Measurements from ENCODE around the gene ATP1A2. TPM values are rescaled to one million over a fixed set of nuclear protein-coding genes. Genes with fewer than 3 reads are reported as not detected.

Gene ATP1A2
- total and polyA plus RNA-seq, 2 donors (not counting 3 experiments of a cell fraction or from before 2014, with no cell fraction given), result not detected

GRCh38 chr1:160093624-160094290, 21.8 kb upstream of the ATP1A2 start:
- dilution Hi-C loops (cut with MboI; ENCODE audit: extremely low pct_ligation_motif_present, low sequenced_read_pairs), result no loop called here
- no TSS peak for BruUV-seq (replicated peaks)

GRCh38 chr1:160094291-160094625, 21.3 kb upstream of the ATP1A2 start:
- no peaks in the 10 kb centered on the region for H4K20me1 ChIP-seq (replicated peaks; ENCODE audit: control insufficient read depth, extremely low read depth, insufficient read depth, low read length)
- no peak overlapping the region for H3K9ac ChIP-seq (replicated peaks; ENCODE audit: extremely low read depth, insufficient read depth, low read length)
- no peak for DNase-seq (ENCODE audit: low read depth, low spot score)
- H3K4me2 ChIP-seq (ENCODE audit: insufficient read depth, low read length), result no peak overlapping the region
- no peaks in the 10 kb centered on the region for H3K9me3 ChIP-seq (replicated peaks; ENCODE audit: control insufficient read depth, insufficient read depth, low read length)
- H3K9me1 ChIP-seq (replicated peaks; ENCODE audit: control insufficient read depth, extremely low read depth, insufficient read depth, low read length), result no peaks in the 10 kb centered on the region
- H3K79me2 ChIP-seq (ENCODE audit: control insufficient read depth, insufficient read depth, low read length), result no peaks in the 10 kb centered on the region
- peaks cover 6% of the 10 kb centered on the region for H3K4me1 ChIP-seq (ENCODE audit: control insufficient read depth, extremely low read depth, insufficient read depth, low read length)
- no peak overlapping the region for H3K4me3 ChIP-seq (replicated peaks in 1 of 3; ENCODE audit: insufficient read depth in 1 of 3, low read depth in 1 of 3, low read length in 3 of 3)
- H2AFZ ChIP-seq (ENCODE audit: low read depth, low read length), result no peak overlapping the region
- BruUV-seq (replicated peaks), result no TSS peak
- POLR2A ChIA-PET, result no interaction called here
- no peak for TF ChIP-seq POLR2AphosphoS5 (IDR thresholded peaks at IDR 0.05; ENCODE audit: insufficient read depth, low read depth, low read length)
- no peak for TF ChIP-seq MYC (IDR thresholded peaks at IDR 0.05; ENCODE audit: low read depth, low read length)
- TF ChIP-seq FOS (IDR thresholded peaks at IDR 0.05; ENCODE audit: borderline replicate concordance, insufficient read depth, low read length), result no peak
- TF ChIP-seq GATA2 (IDR thresholded peaks at IDR 0.05; ENCODE audit: insufficient read depth, insufficient read length, low read depth, low read length), result no peak
- no peak for TF ChIP-seq POLR2A (IDR thresholded peaks at IDR 0.05; ENCODE audit: low read depth, low read length)
- TF ChIP-seq EZH2 (IDR thresholded peaks at IDR 0.05; ENCODE audit: borderline replicate concordance, low read depth, low read length, severe bottlenecking), result no peak
- no peak for TF ChIP-seq CTCF (IDR thresholded peaks at IDR 0.05; ENCODE audit: extremely low read depth in 1 of 2, insufficient read depth in 1 of 2, low read depth in 1 of 2, low read length in 2 of 2)
- no peak for TF ChIP-seq JUN (IDR thresholded peaks at IDR 0.05; ENCODE audit: borderline replicate concordance, insufficient read depth, insufficient read length, low read depth)
- no peak for TF ChIP-seq MAX (IDR thresholded peaks at IDR 0.05; ENCODE audit: insufficient read depth, insufficient read length)
- FAIRE-seq, result no peak
- no peaks in the 10 kb centered on the region for H3K36me3 ChIP-seq (ENCODE audit: control insufficient read depth in 2 of 2, extremely low read depth in 1 of 2, insufficient read depth in 2 of 2, low read length in 2 of 2)
- H3K27ac ChIP-seq (ENCODE audit: insufficient read depth, low read depth, low read length), result no peak overlapping the region
- intact Hi-C loops (cut with micrococcal nuclease), result no loop called here
- H3K27me3 ChIP-seq (ENCODE audit: control insufficient read depth in 2 of 2, insufficient read depth in 2 of 2, low read length in 2 of 2), result no peaks in the 10 kb centered on the region
- dilution Hi-C loops (cut with MboI; ENCODE audit: extremely low pct_ligation_motif_present, low sequenced_read_pairs), result no loop called here
- CTCF ChIA-PET, result interaction anchor here (1.1 to 2.2 kb wide), 5 partner anchors 9 to 158 kb away, joined by 3 to 6 read pairs (median 5); no protein-coding TSS in a partner anchor

More at GRCh38 chr1:160093624-160094290, 21.8 kb upstream of the ATP1A2 start:
- ChIA-PET CTCF (interaction anchor here (1.1 to 2.2 kb wide), 5 partner anchors 8 to 158 kb away, joined by 3 to 6 read pairs (median 5); no protein-coding TSS in a partner anchor), POLR2A (no interaction called here)
- TF ChIP-seq CTCF (IDR thresholded peaks at IDR 0.05; ENCODE audit: extremely low read depth in 1 of 2, insufficient read depth in 1 of 2, low read depth in 1 of 2, low read length in 2 of 2), result no peak
- Histone ChIP-seq H3K4me1 (ENCODE audit: control insufficient read depth, extremely low read depth, insufficient read depth, low read length) (peaks cover 3% of the 10 kb centered on the region), H4K20me1 (replicated peaks; ENCODE audit: control insufficient read depth, extremely low read depth, insufficient read depth, low read length) (no peaks in the 10 kb centered on the region), H3K4me2 (ENCODE audit: insufficient read depth, low read length) (no peak overlapping the region), H3K79me2 (ENCODE audit: control insufficient read depth, insufficient read depth, low read length) (no peaks in the 10 kb centered on the region), H3K4me3 (replicated peaks in 1 of 3; ENCODE audit: insufficient read depth in 1 of 3, low read depth in 1 of 3, low read length in 3 of 3) (no peak overlapping the region), H3K27ac (ENCODE audit: insufficient read depth, low read depth, low read length) (no peak overlapping the region), H3K9me3 (replicated peaks; ENCODE audit: control insufficient read depth, insufficient read depth, low read length) (no peaks in the 10 kb centered on the region), H3K9me1 (replicated peaks; ENCODE audit: control insufficient read depth, extremely low read depth, insufficient read depth, low read length) (no peaks in the 10 kb centered on the region), H3K36me3 (ENCODE audit: control insufficient read depth in 2 of 2, extremely low read depth in 1 of 2, insufficient read depth in 2 of 2, low read length in 2 of 2) (no peaks in the 10 kb centered on the region), H3K27me3 (ENCODE audit: control insufficient read depth in 2 of 2, insufficient read depth in 2 of 2, low read length in 2 of 2) (no peaks in the 10 kb centered on the region), H2AFZ (ENCODE audit: low read depth, low read length) (no peak overlapping the region), H3K9ac (replicated peaks; ENCODE audit: extremely low read depth, insufficient read depth, low read length) (no peak overlapping the region)
- DNase-seq (ENCODE audit: low read depth, low spot score) (no peak), FAIRE-seq (no peak)
- intact Hi-C loops (cut with micrococcal nuclease), result no loop called here

Measured in endothelial cell of umbilical vein (primary cell).